ENCODE data around the gene SLC38A4. TPM values are rescaled to one million over a fixed set of nuclear protein-coding genes. Genes with fewer than 3 reads are reported as not detected.

The SLC38A4 gene
- total RNA-seq, 3 donors from 2014 or later (not counting 1 experiment from before 2014, with no cell fraction given) = not detected

DNA sequence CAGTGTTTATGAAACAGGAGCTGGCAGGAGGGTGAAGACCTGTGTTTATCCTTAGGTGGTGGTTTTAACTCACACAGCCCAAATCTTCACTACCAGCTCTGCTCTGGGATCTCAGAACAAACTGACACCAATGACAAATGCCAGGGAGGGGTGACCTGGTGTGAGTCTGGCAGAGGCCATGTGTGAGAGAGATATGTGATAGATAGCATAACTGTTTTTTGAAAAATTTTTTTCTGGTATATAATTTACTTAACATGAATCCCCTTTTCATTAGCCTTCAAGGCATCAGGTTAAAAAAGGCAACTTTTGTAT lies 51.5 kb downstream of the SLC38A4 start:
- no peaks in the 10 kb centered on the region for H3K4me1 Mint-ChIP-seq
- intact Hi-C loops (cut with micrococcal nuclease) = no loop called here

GRCh38 chr12:46773586-46774321 lies 52.0 kb downstream of the SLC38A4 start:
- no peaks in the 10 kb centered on the region for H3K4me1 ChIP-seq (ENCODE audit: control insufficient read depth, insufficient read depth, low read length)
- TF ChIP-seq, protein P1, sequence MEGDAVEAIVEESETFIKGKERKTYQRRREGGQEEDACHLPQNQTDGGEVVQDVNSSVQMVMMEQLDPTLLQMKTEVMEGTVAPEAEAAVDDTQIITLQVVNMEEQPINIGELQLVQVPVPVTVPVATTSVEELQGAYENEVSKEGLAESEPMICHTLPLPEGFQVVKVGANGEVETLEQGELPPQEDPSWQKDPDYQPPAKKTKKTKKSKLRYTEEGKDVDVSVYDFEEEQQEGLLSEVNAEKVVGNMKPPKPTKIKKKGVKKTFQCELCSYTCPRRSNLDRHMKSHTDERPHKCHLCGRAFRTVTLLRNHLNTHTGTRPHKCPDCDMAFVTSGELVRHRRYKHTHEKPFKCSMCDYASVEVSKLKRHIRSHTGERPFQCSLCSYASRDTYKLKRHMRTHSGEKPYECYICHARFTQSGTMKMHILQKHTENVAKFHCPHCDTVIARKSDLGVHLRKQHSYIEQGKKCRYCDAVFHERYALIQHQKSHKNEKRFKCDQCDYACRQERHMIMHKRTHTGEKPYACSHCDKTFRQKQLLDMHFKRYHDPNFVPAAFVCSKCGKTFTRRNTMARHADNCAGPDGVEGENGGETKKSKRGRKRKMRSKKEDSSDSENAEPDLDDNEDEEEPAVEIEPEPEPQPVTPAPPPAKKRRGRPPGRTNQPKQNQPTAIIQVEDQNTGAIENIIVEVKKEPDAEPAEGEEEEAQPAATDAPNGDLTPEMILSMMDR (IDR thresholded peaks at IDR 0.05) = no peak
- no peaks in the 10 kb centered on the region for H3K36me3 ChIP-seq (ENCODE audit: control insufficient read depth, insufficient read depth, low read length)
- Mint-ChIP-seq H3K27ac (no peak overlapping the region), H3K9me3 (no peaks in the 10 kb centered on the region), H3K27me3 (ENCODE audit: low read depth in 2 of 2) (no peaks in the 10 kb centered on the region), H3K4me3 (no peak overlapping the region), H3K36me3 (no peaks in the 10 kb centered on the region), H3K4me1 (no peaks in the 10 kb centered on the region)
- no peak for DNase-seq
- no peak for ATAC-seq
- no peak overlapping the region for H3K4me3 ChIP-seq (ENCODE audit: low read length)
- H3K27me3 ChIP-seq (ENCODE audit: control insufficient read depth, insufficient read depth, low read length) = no peaks in the 10 kb centered on the region
- intact Hi-C loops (cut with micrococcal nuclease) = no loop called here
- WGBS (ENCODE audit: insufficient coverage) = 95% methylated on average over 3 of the region's 4 CpGs
- H3K9me3 ChIP-seq (ENCODE audit: control insufficient read depth, insufficient read depth, low read length) = no peaks in the 10 kb centered on the region
- no peak overlapping the region for H3K27ac ChIP-seq (ENCODE audit: low read length)

More for the DNA sequence above, 51.5 kb downstream of the SLC38A4 start:
- ATAC-seq (no peak), DNase-seq (no peak)
- Mint-ChIP-seq H3K9me3 (no peaks in the 10 kb centered on the region), H3K4me3 (no peak overlapping the region), H3K27me3 (ENCODE audit: low read depth in 2 of 2) (no peaks in the 10 kb centered on the region), H3K27ac (no peak overlapping the region), H3K36me3 (no peaks in the 10 kb centered on the region)
- Histone ChIP-seq H3K4me3 (ENCODE audit: low read length) (no peak overlapping the region), H3K36me3 (ENCODE audit: control insufficient read depth, insufficient read depth, low read length) (no peaks in the 10 kb centered on the region), H3K9me3 (ENCODE audit: control insufficient read depth, insufficient read depth, low read length) (no peaks in the 10 kb centered on the region), H3K4me1 (ENCODE audit: control insufficient read depth, insufficient read depth, low read length) (no peaks in the 10 kb centered on the region), H3K27ac (ENCODE audit: low read length) (no peak overlapping the region), H3K27me3 (ENCODE audit: control insufficient read depth, insufficient read depth, low read length) (no peaks in the 10 kb centered on the region)
- TF ChIP-seq, protein P1 (IDR thresholded peaks at IDR 0.05) = no peak

- TF ChIP-seq, protein P1 (IDR thresholded peaks at IDR 0.05) = no peak
- no peak overlapping the region for H3K4me3 ChIP-seq (ENCODE audit: low read length)
- intact Hi-C loops (cut with micrococcal nuclease) = no loop called here
- peaks cover 3% of the 10 kb centered on the region for H3K27me3 ChIP-seq (ENCODE audit: control insufficient read depth, insufficient read depth, low read length)
- no peak for ATAC-seq
- WGBS (ENCODE audit: insufficient coverage) = 79% methylated on average over 1 of the region's 1 CpG
- Mint-ChIP-seq H3K27me3 (ENCODE audit: low read depth in 2 of 2) (no peaks in the 10 kb centered on the region), H3K4me3 (no peak overlapping the region), H3K4me1 (no peaks in the 10 kb centered on the region), H3K27ac (no peak overlapping the region), H3K9me3 (no peaks in the 10 kb centered on the region), H3K36me3 (no peaks in the 10 kb centered on the region)
- no peaks in the 10 kb centered on the region for H3K36me3 ChIP-seq (ENCODE audit: control insufficient read depth, insufficient read depth, low read length)
- no peak for DNase-seq
- H3K4me1 ChIP-seq (ENCODE audit: control insufficient read depth, insufficient read depth, low read length) = no peaks in the 10 kb centered on the region
- no peak overlapping the region for H3K27ac ChIP-seq (ENCODE audit: low read length)
- H3K9me3 ChIP-seq (ENCODE audit: control insufficient read depth, insufficient read depth, low read length) = no peaks in the 10 kb centered on the region
Measured at GRCh38 chr12:46771268-46771827, 54.4 kb downstream of the SLC38A4 start.
